IMR-90 (cell line): ENCODE measurements around the gene NUPR1. TPM values are rescaled to one million over a fixed set of nuclear protein-coding genes. Genes with fewer than 3 reads are reported as not detected.

Experiments
- ATAC-seq: fragments of 200-7000 bp; cut with Tn5 transposase; 2 replicates; pipeline ENCODE4 v1.9.1; 2020; ENCODE audit warnings: low read depth, mild to moderate bottlenecking, moderate library complexity
- BruUV-seq: library from RNA; stranded (reverse); fragments of 400-500 nt; replicated peaks from 2 replicates; lab custom pipeline; 2021; lab: Mats Ljungman, UMichigan
- CTCF ChIA-PET: fragments of 300-600 bp; formaldehyde crosslinking; extraction: SDS; loops from one replicate; lab custom pipeline; 2021; ENCODE audit warnings: antibody characterized with exemption; lab: Yijun Ruan, JAX
- POLR2A ChIA-PET: fragments of 300-600 bp; sonication (Branson Sonifier 250); formaldehyde crosslinking; loops from one replicate; lab custom pipeline; 2022; ENCODE audit warnings: antibody characterized with exemption; ENCODE audit not compliant: unreplicated experiment; lab: Charles Lee
- DNase-seq: peaks from one replicate; pipeline ENCODE4 v3.0.0; 2013
- H2AFZ ChIP-seq: replicated peaks from 2 replicates; pipeline ENCODE3; 2013; ENCODE audit warnings: low read length, mild to moderate bottlenecking; ENCODE audit not compliant: poor library complexity
- H2AK5ac ChIP-seq: 2 replicates; pipeline ENCODE4 v1.6.1; 2013; ENCODE audit warnings: low read depth, low read length, inconsistent platforms
- H2AK9ac ChIP-seq: replicated peaks from 2 replicates; pipeline ENCODE3; 2013; ENCODE audit warnings: mild to moderate bottlenecking, low read depth, low read length, moderate library complexity; ENCODE audit not compliant: poor library complexity
- H2BK120ac ChIP-seq: 2 replicates; pipeline ENCODE4 v1.6.1; 2013; ENCODE audit warnings: low read depth, low read length, inconsistent platforms
- H2BK15ac ChIP-seq: 3 replicates; pipeline ENCODE4 v1.6.1; 2013; ENCODE audit warnings: low read depth, low read length, inconsistent platforms
- H2BK20ac ChIP-seq: 2 replicates; pipeline ENCODE4 v1.6.1; 2013; ENCODE audit warnings: low read depth, mild to moderate bottlenecking, inconsistent platforms, low read length, moderate library complexity
- H2BK5ac ChIP-seq: 2 replicates; pipeline ENCODE4 v1.6.1; 2013; ENCODE audit warnings: mild to moderate bottlenecking, low read depth, low read length, inconsistent platforms; ENCODE audit not compliant: poor library complexity, severe bottlenecking
- H3K14ac ChIP-seq: replicated peaks from 2 replicates; pipeline ENCODE4 v1.6.1; 2013; ENCODE audit warnings: low read depth, low read length, inconsistent platforms
- H3K18ac ChIP-seq: 2 replicates; pipeline ENCODE4 v1.6.1; 2013; ENCODE audit warnings: low read depth, low read length, control low read depth
- H3K23ac ChIP-seq: 2 replicates; pipeline ENCODE4 v1.6.1; 2013; ENCODE audit warnings: low read depth, low read length, inconsistent platforms
- H3K27ac ChIP-seq: 2 replicates; pipeline ENCODE4 v1.5.1; 2013; ENCODE audit warnings: mild to moderate bottlenecking, control low read depth, low read length; ENCODE audit not compliant: insufficient read depth
- H3K27me3 ChIP-seq: 2 replicates; pipeline ENCODE4 v1.6.1; 2013; ENCODE audit warnings: low read length; ENCODE audit not compliant: control insufficient read depth, insufficient read depth
- H3K36me3 ChIP-seq: 2 replicates; pipeline ENCODE4 v1.6.1; 2013; ENCODE audit warnings: low read length, mixed read lengths; ENCODE audit not compliant: control insufficient read depth, insufficient read depth
- H3K4ac ChIP-seq: 2 replicates; pipeline ENCODE4 v1.6.1; 2013; ENCODE audit warnings: low read depth, low read length, inconsistent platforms
- H3K4me1 ChIP-seq: 2 replicates; pipeline ENCODE4 v1.6.1; 2013; ENCODE audit warnings: low read length, mixed read lengths; ENCODE audit not compliant: control insufficient read depth, insufficient read depth
- H3K4me2 ChIP-seq: 2 replicates; pipeline ENCODE4 v1.6.1; 2013; ENCODE audit warnings: low read depth, mild to moderate bottlenecking, control low read depth, low read length, moderate library complexity
- H3K4me3 ChIP-seq: 2 replicates; pipeline ENCODE4 v1.5.1; 2013; ENCODE audit warnings: low read depth, mild to moderate bottlenecking, control low read depth, low read length, moderate library complexity; ENCODE audit not compliant: insufficient read depth
- H3K56ac ChIP-seq: 2 replicates; pipeline ENCODE4 v1.6.1; 2013; ENCODE audit warnings: low read length, inconsistent platforms; ENCODE audit not compliant: insufficient read depth; ENCODE audit errors: extremely low read depth
- H3K79me1 ChIP-seq, 2 experiments: 2 replicates each; pipeline ENCODE4 v1.6.1; 2013; ENCODE audit warnings: low read length in 2 of 2, inconsistent platforms in 1 of 2, low read depth in 1 of 2
- H3K9ac ChIP-seq: 2 replicates; pipeline ENCODE4 v1.6.1; 2013; ENCODE audit warnings: low read depth, low read length, control low read depth
- H3K9me1 ChIP-seq: 2 replicates; pipeline ENCODE4 v1.6.1; 2013; ENCODE audit warnings: low read length, inconsistent platforms; ENCODE audit not compliant: insufficient read depth
- H3K9me3 ChIP-seq: 2 replicates; pipeline ENCODE4 v1.6.1; 2013; ENCODE audit warnings: low read length; ENCODE audit not compliant: control insufficient read depth, insufficient read depth
- H4K20me1 ChIP-seq: 2 replicates; pipeline ENCODE4 v1.6.1; 2013; ENCODE audit warnings: low read length, inconsistent platforms; ENCODE audit not compliant: insufficient read depth
- H4K5ac ChIP-seq: 2 replicates; pipeline ENCODE4 v1.6.1; 2013; ENCODE audit warnings: mild to moderate bottlenecking, low read depth, low read length, control low read depth
- H4K8ac ChIP-seq, 2 experiments: 2 replicates each; pipeline ENCODE4 v1.6.1; 2013; ENCODE audit warnings: low read depth in 2 of 2, low read length in 2 of 2, control low read depth in 1 of 2, inconsistent platforms in 1 of 2
- H4K91ac ChIP-seq: 2 replicates; pipeline ENCODE4 v1.6.1; 2013; ENCODE audit warnings: low read depth, low read length, inconsistent platforms; ENCODE audit not compliant: insufficient read depth
- BHLHE40 ChIP-seq: fragments of 150-350 bp; IDR thresholded peaks from 2 replicates; pipeline ENCODE4 v1.6.1; 2016; ENCODE audit warnings: mild to moderate bottlenecking, low read depth, low read length
- CHD1 ChIP-seq: IDR thresholded peaks from 2 replicates; pipeline ENCODE4 v1.6.1; 2012; ENCODE audit warnings: low read depth, low read length, improper control_type of control experiment
- FOS ChIP-seq: fragments of 150-350 bp; IDR thresholded peaks from 2 replicates; pipeline ENCODE4 v1.6.1; 2016; ENCODE audit warnings: low read depth, low read length
- MAFK ChIP-seq: IDR thresholded peaks from 2 replicates; pipeline ENCODE4 v1.6.1; 2012; ENCODE audit warnings: low read depth, low read length, improper control_type of control experiment
- MAZ ChIP-seq: IDR thresholded peaks from 2 replicates; pipeline ENCODE4 v1.6.1; 2012; ENCODE audit warnings: low read depth, mild to moderate bottlenecking, low read length, improper control_type of control experiment, moderate library complexity, borderline replicate concordance
- NFE2L2 ChIP-seq: fragments of 150-350 bp; IDR thresholded peaks from 2 replicates; pipeline ENCODE4 v1.6.1; 2016; ENCODE audit warnings: low read depth, mild to moderate bottlenecking, low read length
- RCOR1 ChIP-seq: IDR thresholded peaks from 2 replicates; pipeline ENCODE4 v1.6.1; 2012; ENCODE audit warnings: mild to moderate bottlenecking, low read length, improper control_type of control experiment; ENCODE audit not compliant: insufficient replicate concordance
- WGBS, 2 experiments: methylation state at CpG; one replicate each; pipeline versions ENCODE4 v1.1.5 to v1.1.7; 2013; ENCODE audit warnings: missing lambda C conversion rate in 2 of 2; ENCODE audit not compliant: insufficient read length in 1 of 2; ENCODE audit errors: extremely low coverage in 2 of 2; 5-methylcytosine and 5-hydroxymethylcytosine counted together
- dilution Hi-C: fragments of 300-500 bp; cut with HindIII; formaldehyde crosslinking; loops from one replicate; pipeline ENCODE4 v1.14.3; 2018; ENCODE audit warnings: low sequenced_read_pairs; ENCODE audit not compliant: unreplicated experiment
- in situ Hi-C: fragments of 300-500 bp; cut with MboI; formaldehyde crosslinking; loops from 3 replicates; pipeline ENCODE4 v1.14.3; 2019; ENCODE audit warnings: low sequenced_read_pairs, inconsistent platforms, mixed read lengths
- intact Hi-C: fragments of 100-400 bp; cut with micrococcal nuclease; formaldehyde crosslinking; loops from 2 replicates; pipeline ENCODE4 v1.10.0; 2022
- polyA plus RNA-seq, 3 experiments: library from polyadenylated mRNA; depleted of rRNA; stranded (reverse); fragments of >200 nt; gene quantifications; 2 replicates each; pipeline ENCODE4 v1.2.3, GENCODE V29; 2012; ENCODE audit warnings: low replicate concordance in 1 of 3
- total RNA-seq: library from RNA; depleted of rRNA; stranded (reverse); fragments of >200 nt; gene quantifications from 2 replicates; pipeline ENCODE4 v1.2.3, GENCODE V29; 2012
- TF ChIP-seq, protein P1 (sequence below): fragments of 150-350 bp; IDR thresholded peaks from 2 replicates; pipeline ENCODE4 v1.6.1; 2016; ENCODE audit warnings: low read depth, mild to moderate bottlenecking, low read length, moderate library complexity, borderline replicate concordance

Gene NUPR1
- total and polyA plus RNA-seq, 2 of the 4 experiments (the other 2 are of a cell fraction): 10.2 to 27.9 TPM

DNA sequence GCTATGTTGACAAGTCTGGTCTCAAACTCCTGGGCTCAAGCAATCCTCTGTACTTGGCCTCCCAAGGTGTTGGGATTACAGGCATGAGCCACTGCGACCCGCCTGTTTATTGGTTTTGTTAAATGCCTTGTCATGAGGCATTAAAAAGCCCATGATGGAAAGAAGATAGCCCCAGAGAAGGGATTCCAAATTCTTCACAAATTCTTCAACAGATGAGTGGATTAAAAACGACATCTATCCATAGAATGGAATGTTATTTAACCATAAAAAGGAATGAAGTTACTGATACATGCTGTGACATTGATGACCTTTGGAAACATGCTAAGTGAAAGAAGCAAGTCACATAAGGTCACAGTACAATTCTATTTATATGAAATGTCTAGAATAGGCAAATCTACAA is 19.7 kb upstream of the NUPR1 start:
- H2AFZ ChIP-seq: no peak overlapping the region
- H2BK20ac ChIP-seq: no peak overlapping the region
- no peak overlapping the region for H2AK9ac ChIP-seq
- peaks cover 10% of the 10 kb centered on the region for H3K4me1 ChIP-seq
- H3K18ac ChIP-seq: no peak overlapping the region
- no peak overlapping the region for H2BK120ac ChIP-seq
- intact Hi-C loops: no loop called here
- H2BK15ac ChIP-seq: no peak overlapping the region
- no peak overlapping the region for H3K23ac ChIP-seq
- H3K36me3 ChIP-seq: peaks cover 2% of the 10 kb centered on the region; the same call in 1 of the 2 replicates
- in situ Hi-C loops: no loop called here
- POLR2A ChIA-PET: no interaction called here
- H3K4ac ChIP-seq: no peak overlapping the region
- no peak overlapping the region for H3K4me3 ChIP-seq
- H3K9ac ChIP-seq: no peak overlapping the region
- peaks cover 24 to 34% of the 10 kb centered on the region in 2 experiments for H3K79me1 ChIP-seq
- CTCF ChIA-PET: no interaction called here
- no TSS peak for BruUV-seq
- no peaks in the 10 kb centered on the region for H3K9me3 ChIP-seq
- peaks cover 3% of the 10 kb centered on the region; the same call in 1 of the 2 replicates for H4K20me1 ChIP-seq
- dilution Hi-C loops: no loop called here
- TF ChIP-seq CHD1: no peak
- TF ChIP-seq MAZ: no peak
- TF ChIP-seq BHLHE40: no peak
- TF ChIP-seq MAFK: no peak
- no peak for TF ChIP-seq FOS
- TF ChIP-seq, protein P1, sequence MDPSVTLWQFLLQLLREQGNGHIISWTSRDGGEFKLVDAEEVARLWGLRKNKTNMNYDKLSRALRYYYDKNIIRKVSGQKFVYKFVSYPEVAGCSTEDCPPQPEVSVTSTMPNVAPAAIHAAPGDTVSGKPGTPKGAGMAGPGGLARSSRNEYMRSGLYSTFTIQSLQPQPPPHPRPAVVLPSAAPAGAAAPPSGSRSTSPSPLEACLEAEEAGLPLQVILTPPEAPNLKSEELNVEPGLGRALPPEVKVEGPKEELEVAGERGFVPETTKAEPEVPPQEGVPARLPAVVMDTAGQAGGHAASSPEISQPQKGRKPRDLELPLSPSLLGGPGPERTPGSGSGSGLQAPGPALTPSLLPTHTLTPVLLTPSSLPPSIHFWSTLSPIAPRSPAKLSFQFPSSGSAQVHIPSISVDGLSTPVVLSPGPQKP: no peak
- TF ChIP-seq NFE2L2: no peak
- TF ChIP-seq RCOR1: no peak
- H4K91ac ChIP-seq: no peak overlapping the region
- H2AK5ac ChIP-seq: no peak overlapping the region
- no peak overlapping the region for H4K5ac ChIP-seq
- ATAC-seq (no peak), DNase-seq (no peak)
- WGBS, 2 experiments: no CpG with 5 or more reads among the region's 3 CpGs
- no peak overlapping the region for H3K27ac ChIP-seq
- no peak overlapping the region for H4K8ac ChIP-seq
- no peak overlapping the region for H3K4me2 ChIP-seq
- no peak overlapping the region for H3K14ac ChIP-seq
- peaks cover 9% of the 10 kb centered on the region for H3K9me1 ChIP-seq
- H3K56ac ChIP-seq: no peak overlapping the region
- no peaks in the 10 kb centered on the region for H3K27me3 ChIP-seq
- H2BK5ac ChIP-seq: no peak overlapping the region
